CD4-positive, alpha-beta T cell treated with Interleukin-6 at 100 ng/mL for 8 hours (primary cell): ENCODE measurements around the gene ERC2.
"Not testable (repeated sequence)": the region's sequence is repeated elsewhere in the genome, so short reads cannot be mapped to it uniquely, and the experiment has no call there.

Experiments
- DNase-seq: peaks from one replicate; pipeline ENCODE4 v3.0.0-alpha.2; 2020; ENCODE audit warnings: mixed read lengths, low spot score

Gene ERC2

GRCh38 chr3:56119575-56120349 lies 348.5 kb downstream of the ERC2 start:
- DNase-seq: no peak

GRCh38 chr3:56118968-56119367 lies 349.3 kb downstream of the ERC2 start:
- no peak for DNase-seq

- DNase-seq: no peak
Measured at GRCh38 chr3:56115698-56116097, 352.6 kb downstream of the ERC2 start.

GRCh38 chr3:56115199-56115598 lies 353.1 kb downstream of the ERC2 start:
- DNase-seq: no peak

- no peak for DNase-seq
Measured at GRCh38 chr3:56113908-56114307, 354.4 kb downstream of the ERC2 start.

GRCh38 chr3:56113231-56113630 lies 355.0 kb downstream of the ERC2 start:
- no peak for DNase-seq

GRCh38 chr3:56111606-56112304 lies 356.5 kb downstream of the ERC2 start:
- DNase-seq: no peak

- DNase-seq: no peak
Measured at GRCh38 chr3:56110886-56111285, 357.4 kb downstream of the ERC2 start.

- DNase-seq: no peak
Measured at GRCh38 chr3:56107157-56107556, 361.1 kb downstream of the ERC2 start.

GRCh38 chr3:56102032-56102431 lies 366.2 kb downstream of the ERC2 start:
- DNase-seq: no peak

- DNase-seq: no peak
Measured at GRCh38 chr3:56101576-56101975, 366.7 kb downstream of the ERC2 start.

- no peak for DNase-seq
Measured at GRCh38 chr3:56096999-56097398, 371.3 kb downstream of the ERC2 start.

- no peak for DNase-seq
Measured at GRCh38 chr3:56094170-56094569, 374.1 kb downstream of the ERC2 start.

- no peak for DNase-seq
Measured at GRCh38 chr3:56089739-56090138, 378.5 kb downstream of the ERC2 start.

- no peak for DNase-seq
Measured at GRCh38 chr3:56087451-56088053, 380.7 kb downstream of the ERC2 start.

- no peak for DNase-seq
Measured at GRCh38 chr3:56086355-56086754, 381.9 kb downstream of the ERC2 start.

GRCh38 chr3:56081246-56081645 lies 387.0 kb downstream of the ERC2 start:
- DNase-seq: no peak

- no peak for DNase-seq
Measured at GRCh38 chr3:56076746-56077145, 391.5 kb downstream of the ERC2 start.

- no peak for DNase-seq
Measured at GRCh38 chr3:56075089-56075488, 393.2 kb downstream of the ERC2 start.

GRCh38 chr3:56069766-56070165 lies 398.5 kb downstream of the ERC2 start:
- no peak for DNase-seq

- DNase-seq: not testable (repeated sequence)
Measured at GRCh38 chr3:56066405-56066804, 401.9 kb downstream of the ERC2 start.

GRCh38 chr3:56064684-56065083 lies 403.6 kb downstream of the ERC2 start:
- no peak for DNase-seq

- no peak for DNase-seq
Measured at GRCh38 chr3:56061279-56061626, 407.0 kb downstream of the ERC2 start.
